Measurements from ENCODE around the gene MED27. TPM values are rescaled to one million over a fixed set of nuclear protein-coding genes. Genes with fewer than 3 reads are reported as not detected.

MED27 gene
- total and polyA plus RNA-seq, 2 donors (not counting 1 experiment from before 2014, with no cell fraction given): 13.4 to 44.7 TPM

DNA sequence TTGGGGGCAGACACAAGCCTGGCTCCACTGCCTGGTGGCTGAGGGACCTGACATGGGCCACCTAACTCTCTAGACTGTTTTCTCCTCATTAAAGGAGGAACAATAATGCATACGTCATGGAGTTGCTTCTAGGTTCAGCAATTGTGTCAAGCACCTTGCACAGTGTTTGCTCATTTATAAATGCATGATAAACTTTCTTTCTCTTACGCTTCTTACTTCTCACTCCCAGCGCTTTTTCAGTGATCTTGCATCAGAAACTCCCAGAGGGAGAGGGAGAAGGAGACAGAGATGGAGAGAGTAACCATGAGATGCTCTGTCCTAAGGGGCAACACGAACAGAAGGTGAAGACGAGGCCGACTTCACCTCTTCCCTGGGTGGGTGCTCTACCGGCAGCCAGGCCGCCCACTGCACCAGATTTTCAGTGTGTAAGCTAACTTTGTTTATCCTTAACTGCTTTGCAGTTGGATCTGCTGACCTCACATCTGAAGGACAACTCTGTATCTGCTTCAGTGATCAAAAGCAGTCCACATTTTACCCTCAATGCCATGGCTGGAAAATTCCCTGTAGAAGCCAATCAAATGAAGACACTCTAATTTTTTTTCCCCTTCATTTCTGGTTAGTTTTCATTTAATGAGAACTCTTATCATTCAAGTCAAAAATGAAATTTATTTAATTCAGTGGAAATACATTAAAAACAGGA lies 35.3 kb downstream of the MED27 start:
- H3K4me2 ChIP-seq (ENCODE audit: extremely low read depth, insufficient read depth, low read length): no peak overlapping the region
- H3K36me3 ChIP-seq (ENCODE audit: control insufficient read depth, insufficient read depth, low read length): no peaks in the 10 kb centered on the region
- no peaks in the 10 kb centered on the region for H3K9me3 ChIP-seq (ENCODE audit: control insufficient read depth, insufficient read depth, low read depth, low read length)
- H3K9ac ChIP-seq (ENCODE audit: insufficient read depth, low read length): no peak overlapping the region
- peak overlapping the region; percentile 31 for H3K27ac ChIP-seq (ENCODE audit: insufficient read depth, low read length)
- no peak overlapping the region for H2AFZ ChIP-seq (ENCODE audit: low read length)
- peaks cover 39% of the 10 kb centered on the region for H3K79me2 ChIP-seq (ENCODE audit: control insufficient read depth, insufficient read depth, low read length)
- no peak overlapping the region for H3K4me3 ChIP-seq (replicated peaks in 1 of 4; ENCODE audit: control extremely low read depth in 1 of 4, insufficient read depth in 1 of 4, low read depth in 3 of 4, low read length in 4 of 4)
- no peaks in the 10 kb centered on the region for H4K20me1 ChIP-seq (ENCODE audit: control insufficient read depth, extremely low read depth, insufficient read depth, low read length)
- peak in 1 of 2 donors; percentile 27 for DNase-seq (ENCODE audit: low read depth in 2 of 2)
- H3K4me1 ChIP-seq (ENCODE audit: control insufficient read depth, extremely low read depth, insufficient read depth, low read length): peaks cover 33% of the 10 kb centered on the region
- TF ChIP-seq EZH2 (IDR thresholded peaks at IDR 0.05; ENCODE audit: low read length, missing control alignments): no peak
- TF ChIP-seq, protein P1, sequence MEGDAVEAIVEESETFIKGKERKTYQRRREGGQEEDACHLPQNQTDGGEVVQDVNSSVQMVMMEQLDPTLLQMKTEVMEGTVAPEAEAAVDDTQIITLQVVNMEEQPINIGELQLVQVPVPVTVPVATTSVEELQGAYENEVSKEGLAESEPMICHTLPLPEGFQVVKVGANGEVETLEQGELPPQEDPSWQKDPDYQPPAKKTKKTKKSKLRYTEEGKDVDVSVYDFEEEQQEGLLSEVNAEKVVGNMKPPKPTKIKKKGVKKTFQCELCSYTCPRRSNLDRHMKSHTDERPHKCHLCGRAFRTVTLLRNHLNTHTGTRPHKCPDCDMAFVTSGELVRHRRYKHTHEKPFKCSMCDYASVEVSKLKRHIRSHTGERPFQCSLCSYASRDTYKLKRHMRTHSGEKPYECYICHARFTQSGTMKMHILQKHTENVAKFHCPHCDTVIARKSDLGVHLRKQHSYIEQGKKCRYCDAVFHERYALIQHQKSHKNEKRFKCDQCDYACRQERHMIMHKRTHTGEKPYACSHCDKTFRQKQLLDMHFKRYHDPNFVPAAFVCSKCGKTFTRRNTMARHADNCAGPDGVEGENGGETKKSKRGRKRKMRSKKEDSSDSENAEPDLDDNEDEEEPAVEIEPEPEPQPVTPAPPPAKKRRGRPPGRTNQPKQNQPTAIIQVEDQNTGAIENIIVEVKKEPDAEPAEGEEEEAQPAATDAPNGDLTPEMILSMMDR (conservative IDR thresholded peaks at IDR 0.05 in 1 of 2, IDR thresholded peaks at IDR 0.05 in 1 of 2; ENCODE audit: low read depth in 1 of 2, low read length in 2 of 2): no peak
- H3K27me3 ChIP-seq (ENCODE audit: control insufficient read depth, insufficient read depth, low read length): no peaks in the 10 kb centered on the region

DNA sequence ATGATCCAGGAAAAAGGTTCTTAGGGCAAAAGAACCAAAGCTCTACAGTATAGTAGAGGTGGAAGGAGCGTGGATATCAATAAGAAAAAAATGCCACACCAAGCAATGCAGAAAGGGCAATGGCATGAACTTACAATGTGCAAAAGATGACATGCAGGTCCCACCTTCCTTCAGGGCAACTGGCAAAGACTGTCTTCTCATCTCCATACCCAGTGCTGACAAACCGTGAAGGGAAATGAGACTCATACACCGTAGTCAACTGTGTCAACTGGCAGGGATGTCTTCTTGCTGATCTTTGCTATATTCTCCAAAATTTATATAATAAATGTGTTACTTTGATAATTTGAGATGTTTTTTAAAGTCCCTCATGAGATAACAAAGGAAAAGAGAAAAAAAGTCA lies 36.0 kb downstream of the MED27 start:
- Histone ChIP-seq H3K27me3 (ENCODE audit: control insufficient read depth, insufficient read depth, low read length) (no peaks in the 10 kb centered on the region), H3K9ac (ENCODE audit: insufficient read depth, low read length) (no peak overlapping the region), H3K4me1 (ENCODE audit: control insufficient read depth, extremely low read depth, insufficient read depth, low read length) (peaks cover 33% of the 10 kb centered on the region), H3K27ac (ENCODE audit: insufficient read depth, low read length) (no peak overlapping the region), H3K79me2 (ENCODE audit: control insufficient read depth, insufficient read depth, low read length) (peaks cover 39% of the 10 kb centered on the region), H3K4me3 (replicated peaks in 1 of 4; ENCODE audit: control extremely low read depth in 1 of 4, insufficient read depth in 1 of 4, low read depth in 3 of 4, low read length in 4 of 4) (no peak overlapping the region), H2AFZ (ENCODE audit: low read length) (no peak overlapping the region), H4K20me1 (ENCODE audit: control insufficient read depth, extremely low read depth, insufficient read depth, low read length) (no peaks in the 10 kb centered on the region), H3K9me3 (ENCODE audit: control insufficient read depth, insufficient read depth, low read depth, low read length) (no peaks in the 10 kb centered on the region), H3K4me2 (ENCODE audit: extremely low read depth, insufficient read depth, low read length) (no peak overlapping the region), H3K36me3 (ENCODE audit: control insufficient read depth, insufficient read depth, low read length) (no peaks in the 10 kb centered on the region)
- DNase-seq (ENCODE audit: low read depth in 2 of 2): no peak
- TF ChIP-seq EZH2 (IDR thresholded peaks at IDR 0.05; ENCODE audit: low read length, missing control alignments): no peak
- TF ChIP-seq, protein P1 (conservative IDR thresholded peaks at IDR 0.05 in 1 of 2, IDR thresholded peaks at IDR 0.05 in 1 of 2; ENCODE audit: low read depth in 1 of 2, low read length in 2 of 2): no peak

DNA sequence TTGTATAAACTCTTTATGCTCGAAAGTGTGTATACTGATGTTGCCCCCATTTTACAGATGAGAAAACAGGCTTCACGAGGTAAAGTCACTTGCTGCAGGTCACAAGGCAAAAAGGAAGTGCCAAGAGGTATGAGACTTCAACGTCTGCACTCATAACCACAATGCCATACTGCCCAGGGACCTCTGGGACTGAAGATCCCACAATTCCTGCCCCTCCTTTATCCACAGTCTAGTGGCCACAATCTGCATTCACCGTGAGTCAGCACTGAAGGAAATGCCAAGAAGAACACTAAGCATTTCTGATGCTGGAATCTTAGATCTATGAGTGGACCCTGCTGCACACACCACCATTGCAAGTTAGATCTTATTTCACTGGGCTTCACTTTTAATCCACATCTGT lies 37.3 kb downstream of the MED27 start:
- Histone ChIP-seq H3K27ac (ENCODE audit: insufficient read depth, low read length) (peak overlapping the region; percentile 80), H3K36me3 (ENCODE audit: control insufficient read depth, insufficient read depth, low read length) (no peaks in the 10 kb centered on the region), H3K4me3 (replicated peaks in 1 of 4; ENCODE audit: control extremely low read depth in 1 of 4, insufficient read depth in 1 of 4, low read depth in 3 of 4, low read length in 4 of 4) (no peak overlapping the region), H3K27me3 (ENCODE audit: control insufficient read depth, insufficient read depth, low read length) (no peaks in the 10 kb centered on the region), H3K79me2 (ENCODE audit: control insufficient read depth, insufficient read depth, low read length) (peaks cover 41% of the 10 kb centered on the region), H3K9me3 (ENCODE audit: control insufficient read depth, insufficient read depth, low read depth, low read length) (no peaks in the 10 kb centered on the region), H3K4me2 (ENCODE audit: extremely low read depth, insufficient read depth, low read length) (peak overlapping the region; percentile 8), H2AFZ (ENCODE audit: low read length) (no peak overlapping the region), H4K20me1 (ENCODE audit: control insufficient read depth, extremely low read depth, insufficient read depth, low read length) (no peaks in the 10 kb centered on the region), H3K9ac (ENCODE audit: insufficient read depth, low read length) (no peak overlapping the region), H3K4me1 (ENCODE audit: control insufficient read depth, extremely low read depth, insufficient read depth, low read length) (peaks cover 29% of the 10 kb centered on the region)
- TF ChIP-seq, protein P1 (conservative IDR thresholded peaks at IDR 0.05 in 1 of 2, IDR thresholded peaks at IDR 0.05 in 1 of 2; ENCODE audit: low read depth in 1 of 2, low read length in 2 of 2): no peak
- no peak for TF ChIP-seq EZH2 (IDR thresholded peaks at IDR 0.05; ENCODE audit: low read length, missing control alignments)
- peak; percentile 94 to 99 for DNase-seq (ENCODE audit: low read depth in 2 of 2)
